GM21619 (cell line): ENCODE data around the gene ETFA.

Source experiments
- ATAC-seq: cut with Tn5 transposase; IDR thresholded peaks from one replicate; pipeline ENCODE4 v1.9.1; 2021; ENCODE audit not compliant: unreplicated experiment

ETFA gene

DNA sequence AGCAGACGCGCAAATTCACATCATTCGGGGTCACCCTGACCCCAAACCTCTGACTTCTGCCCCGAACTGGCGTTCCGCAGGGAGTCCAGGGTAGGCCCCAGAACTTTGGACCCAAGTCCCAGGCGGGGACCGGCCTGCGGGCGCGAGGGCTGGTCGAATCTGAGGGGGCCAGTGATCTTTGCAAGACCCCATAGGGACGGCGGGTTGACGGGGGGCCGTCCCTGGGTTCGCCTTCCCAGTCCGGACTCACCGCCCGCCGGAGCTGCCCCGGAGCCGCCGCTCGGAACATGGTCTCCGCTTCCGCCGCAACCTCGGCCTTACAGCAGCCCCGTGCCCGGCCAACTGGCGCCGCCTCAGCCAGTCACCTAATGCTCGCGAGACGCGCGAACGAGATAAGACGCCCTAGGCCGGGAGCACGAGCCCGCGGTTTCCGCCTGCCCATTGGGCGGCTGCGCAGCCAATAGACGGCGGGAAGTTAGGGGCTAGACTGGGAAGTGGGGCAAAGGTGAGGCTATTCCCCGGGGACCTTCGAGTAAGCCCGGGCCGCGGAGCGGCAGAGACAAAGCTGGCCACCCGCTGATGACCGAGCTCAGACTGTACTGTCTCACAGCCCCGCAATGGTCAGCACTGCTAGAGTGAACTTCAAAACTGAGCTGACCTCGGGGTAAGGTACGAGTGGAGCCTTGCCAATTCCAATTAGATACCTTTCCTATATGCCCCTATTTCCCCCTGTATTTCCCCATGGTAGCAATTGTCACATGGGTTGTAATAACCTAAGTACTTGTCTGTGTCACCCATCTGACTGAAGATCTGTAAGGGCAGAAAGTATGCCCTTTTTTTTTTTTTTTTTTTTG lies at the start of gene ETFA:
ETFA (minus strand) TSS at position 370 of the 854 bp plus-strand sequence; CDS start at position 289, 81 bp downstream.
- ATAC-seq: peak; percentile 96

GRCh38 chr15:76360416-76360815 lies 49.1 kb upstream of the ETFA start:
- ATAC-seq: no peak

- no peak for ATAC-seq
Measured at GRCh38 chr15:76359152-76359551, 47.9 kb upstream of the ETFA start.

DNA sequence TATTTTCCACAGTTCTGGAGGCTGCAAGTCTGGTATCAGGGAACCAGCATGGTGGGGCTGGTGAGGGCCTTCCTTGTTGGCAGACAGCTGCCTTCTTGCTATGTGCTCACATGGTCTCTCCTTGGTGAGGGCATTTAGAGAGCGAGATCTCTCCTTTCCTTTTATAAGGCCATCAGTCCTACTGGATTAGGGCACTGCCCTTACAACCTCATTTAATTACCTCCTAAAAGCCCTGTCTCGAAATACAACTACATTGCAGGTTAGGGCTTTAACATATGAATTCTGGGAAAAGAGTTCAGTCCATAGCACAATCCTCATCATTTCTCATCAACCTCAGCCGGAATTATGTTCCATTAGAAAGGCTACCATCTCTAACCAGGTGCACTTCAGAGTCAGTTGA lies 47.2 kb upstream of the ETFA start:
- no peak for ATAC-seq

DNA sequence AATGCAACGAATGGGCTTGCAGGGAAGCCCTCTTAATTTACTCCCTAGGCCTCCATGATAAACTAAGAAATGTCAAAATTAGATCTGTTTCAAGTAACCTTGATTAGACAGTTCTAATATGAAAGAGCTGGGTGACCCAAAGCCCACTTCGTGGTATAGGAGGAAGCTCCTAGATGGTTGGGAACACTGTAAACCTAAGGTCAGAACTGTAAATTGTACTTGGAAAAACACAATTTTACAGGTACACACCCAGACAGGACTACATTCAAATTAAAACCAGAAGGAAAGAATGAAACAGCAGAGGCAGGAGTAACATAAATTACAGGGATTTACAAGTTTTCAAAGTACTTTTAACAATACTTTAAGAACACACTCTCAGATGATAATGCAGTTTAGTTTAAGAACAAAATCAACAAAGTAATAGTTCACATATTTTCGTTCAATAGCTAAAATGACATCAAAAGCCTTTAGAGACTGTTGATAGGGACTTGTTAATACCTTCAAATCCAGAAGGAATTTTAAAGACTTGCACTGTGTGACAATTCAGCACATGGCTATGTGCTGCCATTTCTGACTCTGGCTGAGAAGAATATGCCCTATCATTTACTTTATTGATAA lies 43.7 kb upstream of the ETFA start:
- ATAC-seq: no peak

DNA sequence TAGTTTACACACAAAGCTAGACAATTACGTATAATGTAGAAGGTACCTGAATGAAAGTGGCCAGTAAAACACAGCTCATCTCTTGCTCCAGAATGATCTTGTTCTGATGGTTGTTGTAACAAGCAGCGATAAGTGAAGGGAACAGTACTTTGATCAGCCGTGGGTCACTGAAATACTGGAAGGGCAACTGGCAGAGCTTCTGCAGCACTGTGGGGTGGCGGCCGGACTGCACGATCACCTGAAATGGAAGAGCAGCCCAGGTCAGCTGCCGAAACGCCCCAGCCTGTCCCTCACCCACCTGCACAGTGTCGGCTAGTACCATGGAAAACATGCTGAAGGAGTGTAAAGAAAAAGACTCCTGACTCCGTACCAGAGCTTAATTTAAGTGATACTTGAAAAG lies 42.6 kb upstream of the ETFA start:
- ATAC-seq: no peak

GRCh38 chr15:76353023-76353577 lies 41.8 kb upstream of the ETFA start:
- ATAC-seq: no peak

DNA sequence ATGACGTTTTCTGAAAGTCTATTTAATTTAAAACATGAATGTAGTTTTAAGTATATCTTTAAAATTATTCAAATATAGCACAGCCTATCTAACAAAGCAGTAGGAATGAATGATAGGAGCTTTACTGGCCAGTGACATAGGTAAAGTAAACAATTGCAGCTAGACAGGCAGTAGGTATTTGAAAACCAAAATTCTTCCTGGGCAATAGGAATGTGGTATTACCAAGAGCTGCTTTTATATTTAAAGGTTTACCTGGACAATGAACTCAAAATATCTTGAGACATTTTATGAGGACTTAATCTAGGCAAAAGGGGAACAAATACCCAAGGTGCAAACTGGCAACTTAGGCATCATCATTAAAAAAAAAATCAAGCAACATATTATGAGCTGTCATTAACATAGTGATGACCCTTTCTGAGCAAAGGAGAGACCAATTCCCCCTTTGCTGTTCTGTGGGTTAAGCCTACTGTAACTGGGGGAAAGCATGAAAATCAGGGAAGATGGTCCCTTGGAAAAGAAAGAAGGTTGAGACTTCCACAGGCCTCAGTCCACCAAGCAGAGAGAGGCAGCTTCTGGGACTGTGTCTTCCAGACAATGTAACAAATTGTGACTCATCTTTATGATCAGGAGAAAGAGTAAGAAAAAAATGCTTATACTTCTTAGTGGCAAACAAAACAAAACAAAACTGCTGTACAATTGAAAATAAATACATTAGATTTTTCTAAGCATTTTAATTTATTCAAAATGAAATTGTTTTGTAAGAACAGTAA lies 38.2 kb upstream of the ETFA start:
- no peak for ATAC-seq

DNA sequence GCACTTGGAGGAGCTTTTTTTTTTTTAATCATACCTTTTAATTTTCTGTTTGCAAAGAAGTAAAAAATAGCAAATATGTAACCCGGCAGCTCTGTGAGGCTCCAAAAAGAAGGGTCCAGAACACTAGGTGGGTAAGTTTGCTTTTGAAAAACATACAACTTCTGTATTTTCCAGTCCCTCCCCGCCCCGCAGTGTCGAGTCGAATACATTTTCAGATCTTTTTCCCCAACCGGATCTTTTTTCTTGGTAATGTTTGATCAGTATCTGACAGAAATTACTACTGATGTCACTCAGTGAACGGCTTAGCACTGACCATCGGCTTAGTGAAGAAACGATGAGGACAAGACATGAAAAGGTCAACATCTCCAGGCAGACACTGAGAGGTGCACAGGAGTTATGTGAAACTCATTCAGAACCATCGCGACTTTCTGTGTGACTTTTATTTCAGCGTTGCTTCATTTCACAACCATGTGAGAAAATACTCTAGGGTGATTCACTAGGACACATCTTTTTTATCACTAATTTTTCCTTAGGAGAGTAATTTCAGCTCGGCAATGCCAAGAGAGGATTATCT lies 36.3 kb upstream of the ETFA start:
- no peak for ATAC-seq

GRCh38 chr15:76346669-76347481 lies 35.6 kb upstream of the ETFA start:
- ATAC-seq: no peak

- ATAC-seq: no peak
Measured at GRCh38 chr15:76345880-76346668, 34.8 kb upstream of the ETFA start.

DNA sequence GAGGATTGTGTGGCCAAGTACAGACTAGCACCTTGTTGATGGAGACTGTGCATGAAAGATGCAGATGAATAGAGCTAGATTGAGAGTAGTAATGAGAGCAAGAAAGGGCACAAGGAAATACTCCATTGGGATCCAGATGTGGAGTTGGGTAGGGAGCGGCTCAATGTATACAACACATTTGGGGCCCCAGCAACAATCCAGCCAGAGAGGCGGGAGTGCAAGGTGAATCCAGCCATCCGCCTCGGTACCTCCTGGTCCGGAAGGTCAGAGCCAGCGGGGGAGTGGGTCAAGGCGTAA lies 34.3 kb upstream of the ETFA start:
- no peak for ATAC-seq

DNA sequence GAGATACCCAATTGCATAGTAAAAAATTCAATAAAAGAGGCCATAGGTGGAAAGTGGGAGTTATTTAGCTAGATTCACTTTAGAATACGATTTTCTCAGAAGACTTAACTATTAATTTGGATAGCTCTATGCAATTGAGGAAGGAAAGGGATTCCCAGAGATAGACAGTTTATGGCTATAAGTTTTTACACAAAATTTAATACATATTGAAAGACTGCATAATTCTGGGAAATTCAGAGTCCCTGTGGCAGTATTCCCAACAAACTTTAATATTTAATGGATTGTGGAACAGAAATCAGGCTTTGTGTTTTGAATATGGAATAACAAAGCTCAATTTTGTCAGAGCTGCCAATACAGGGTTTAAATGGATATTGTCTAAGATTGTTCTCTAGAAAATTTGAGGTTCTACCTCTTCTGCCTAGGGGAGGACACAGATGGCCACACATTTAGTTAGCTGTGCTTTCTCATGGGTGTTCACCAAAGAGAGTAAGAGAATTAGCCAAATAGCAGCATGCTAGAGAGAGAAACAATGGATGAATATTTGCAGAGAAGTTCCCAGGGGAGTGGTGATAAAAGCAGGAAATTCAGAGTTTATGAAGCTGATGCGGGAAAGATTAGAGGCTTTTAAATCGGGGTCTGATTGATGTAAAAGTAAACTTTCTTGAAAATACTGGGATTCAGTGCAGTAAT lies 33.8 kb upstream of the ETFA start:
- ATAC-seq: no peak

DNA sequence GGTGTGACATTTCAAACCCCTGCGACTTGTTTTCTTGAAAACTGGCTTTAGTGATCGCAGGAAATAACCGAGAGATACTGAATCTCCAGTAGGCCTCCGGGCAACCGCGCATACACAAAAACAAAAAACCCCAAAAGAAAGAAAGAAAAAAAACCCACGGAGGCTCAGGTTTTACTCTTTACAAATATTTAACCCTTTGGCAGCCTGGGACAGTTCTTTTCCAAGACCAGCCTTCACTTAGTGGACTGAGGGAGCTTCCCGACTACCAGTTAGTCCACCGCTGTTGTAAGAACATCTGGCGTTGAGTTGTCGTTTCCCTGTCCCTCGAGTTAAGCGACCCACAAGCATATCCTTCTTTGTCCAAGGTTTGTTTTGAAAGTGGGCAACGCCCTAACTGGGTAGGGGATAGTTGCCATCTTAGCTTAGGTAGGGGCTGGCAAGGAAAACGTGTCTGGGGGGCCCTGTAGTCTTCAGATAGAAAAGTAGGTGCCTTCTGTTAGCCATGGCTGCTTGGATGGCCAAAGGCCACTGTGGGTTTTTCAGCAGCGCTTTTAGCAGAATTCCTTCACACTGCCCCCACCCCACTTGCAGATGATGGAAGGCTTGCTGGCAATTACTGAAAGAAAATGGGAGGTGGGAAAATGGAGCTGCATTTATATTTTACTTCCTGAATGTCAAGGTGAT lies 32.2 kb upstream of the ETFA start:
- no peak for ATAC-seq

GRCh38 chr15:76342382-76343201 lies 31.3 kb upstream of the ETFA start:
- ATAC-seq: no peak

DNA sequence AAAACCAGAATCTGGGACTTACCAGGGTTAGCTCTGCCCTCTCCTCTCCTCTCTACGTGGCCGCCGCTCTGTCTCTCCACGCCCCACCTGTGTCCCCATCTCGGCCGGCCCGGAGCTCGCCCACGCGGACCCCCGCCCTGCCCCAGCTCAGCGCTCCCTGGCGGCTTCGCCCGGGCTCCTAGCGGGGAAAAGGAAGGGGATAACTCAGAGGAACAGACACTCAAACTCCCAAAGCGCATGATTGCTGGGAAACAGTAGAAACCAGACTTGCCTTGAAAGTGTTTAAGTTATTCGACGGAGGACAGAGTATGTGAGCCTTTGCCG lies 30.8 kb upstream of the ETFA start:
- no peak for ATAC-seq

GRCh38 chr15:76341366-76342057 lies 30.2 kb upstream of the ETFA start:
- ATAC-seq: no peak
